ENCODE results near the gene PPP1R3E. TPM values are rescaled to one million over a fixed set of nuclear protein-coding genes. Genes with fewer than 3 reads are reported as not detected.
A peak's percentile ranks its signal among the peaks of the same experiment; 100 is the strongest.
"Not testable (repeated sequence)": the region's sequence is repeated elsewhere in the genome, so short reads cannot be mapped to it uniquely, and the experiment has no call there.

The PPP1R3E gene
- total RNA-seq, 1 donor from 2014 or later: 8.9 TPM

- DNase-seq (ENCODE audit: low spot score, unreplicated experiment): no peak
- peaks cover 22% of the 10 kb centered on the region for H3K36me3 Mint-ChIP-seq (ENCODE audit: insufficient read depth)
- H3K9me3 Mint-ChIP-seq (ENCODE audit: low read depth): no peaks in the 10 kb centered on the region
- peaks cover 8% of the 10 kb centered on the region for H3K4me1 Mint-ChIP-seq (ENCODE audit: low read depth)
- TF ChIP-seq, protein P1, sequence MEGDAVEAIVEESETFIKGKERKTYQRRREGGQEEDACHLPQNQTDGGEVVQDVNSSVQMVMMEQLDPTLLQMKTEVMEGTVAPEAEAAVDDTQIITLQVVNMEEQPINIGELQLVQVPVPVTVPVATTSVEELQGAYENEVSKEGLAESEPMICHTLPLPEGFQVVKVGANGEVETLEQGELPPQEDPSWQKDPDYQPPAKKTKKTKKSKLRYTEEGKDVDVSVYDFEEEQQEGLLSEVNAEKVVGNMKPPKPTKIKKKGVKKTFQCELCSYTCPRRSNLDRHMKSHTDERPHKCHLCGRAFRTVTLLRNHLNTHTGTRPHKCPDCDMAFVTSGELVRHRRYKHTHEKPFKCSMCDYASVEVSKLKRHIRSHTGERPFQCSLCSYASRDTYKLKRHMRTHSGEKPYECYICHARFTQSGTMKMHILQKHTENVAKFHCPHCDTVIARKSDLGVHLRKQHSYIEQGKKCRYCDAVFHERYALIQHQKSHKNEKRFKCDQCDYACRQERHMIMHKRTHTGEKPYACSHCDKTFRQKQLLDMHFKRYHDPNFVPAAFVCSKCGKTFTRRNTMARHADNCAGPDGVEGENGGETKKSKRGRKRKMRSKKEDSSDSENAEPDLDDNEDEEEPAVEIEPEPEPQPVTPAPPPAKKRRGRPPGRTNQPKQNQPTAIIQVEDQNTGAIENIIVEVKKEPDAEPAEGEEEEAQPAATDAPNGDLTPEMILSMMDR (IDR thresholded peaks at IDR 0.05; ENCODE audit: unreplicated experiment): no peak
- no peaks in the 10 kb centered on the region for H3K27me3 Mint-ChIP-seq
- no peak overlapping the region for H3K27ac Mint-ChIP-seq
- no peak overlapping the region for H3K4me3 Mint-ChIP-seq (ENCODE audit: low read depth)
Measured at GRCh38 chr14:23277189-23277588, 25.5 kb downstream of the PPP1R3E start.

GRCh38 chr14:23275412-23275811 is 27.2 kb downstream of the PPP1R3E start:
- no peaks in the 10 kb centered on the region for H3K9me3 Mint-ChIP-seq (ENCODE audit: low read depth)
- H3K4me3 Mint-ChIP-seq (ENCODE audit: low read depth): no peak overlapping the region
- no peaks in the 10 kb centered on the region for H3K27me3 Mint-ChIP-seq
- TF ChIP-seq, protein P1 (IDR thresholded peaks at IDR 0.05; ENCODE audit: unreplicated experiment): no peak
- no peak for DNase-seq (ENCODE audit: low spot score, unreplicated experiment)
- peaks cover 22% of the 10 kb centered on the region for H3K36me3 Mint-ChIP-seq (ENCODE audit: insufficient read depth)
- no peak overlapping the region for H3K27ac Mint-ChIP-seq
- H3K4me1 Mint-ChIP-seq (ENCODE audit: low read depth): peaks cover 8% of the 10 kb centered on the region

DNA sequence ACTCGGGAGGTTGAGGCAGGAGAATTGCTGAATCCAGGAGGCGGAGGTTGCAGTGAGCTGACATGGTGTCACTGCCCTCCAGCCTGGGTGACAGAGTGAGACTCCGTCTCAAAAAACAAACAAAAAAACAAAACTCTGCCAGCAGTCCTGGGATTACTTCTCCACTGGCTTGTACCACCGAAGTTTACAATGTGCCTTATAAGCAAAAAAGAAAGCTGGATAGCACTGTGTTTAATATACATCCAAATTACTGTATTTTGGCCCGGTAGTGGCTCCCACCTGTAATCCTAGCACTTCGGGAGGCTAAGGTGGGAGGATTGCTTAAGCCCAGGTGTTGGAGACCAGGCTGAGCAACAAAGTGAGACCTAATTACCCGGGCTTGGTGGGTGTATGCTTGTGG is 33.5 kb downstream of the PPP1R3E start:
- no peaks in the 10 kb centered on the region for H3K9me3 Mint-ChIP-seq (ENCODE audit: low read depth)
- DNase-seq (ENCODE audit: low spot score, unreplicated experiment): no peak

DNA sequence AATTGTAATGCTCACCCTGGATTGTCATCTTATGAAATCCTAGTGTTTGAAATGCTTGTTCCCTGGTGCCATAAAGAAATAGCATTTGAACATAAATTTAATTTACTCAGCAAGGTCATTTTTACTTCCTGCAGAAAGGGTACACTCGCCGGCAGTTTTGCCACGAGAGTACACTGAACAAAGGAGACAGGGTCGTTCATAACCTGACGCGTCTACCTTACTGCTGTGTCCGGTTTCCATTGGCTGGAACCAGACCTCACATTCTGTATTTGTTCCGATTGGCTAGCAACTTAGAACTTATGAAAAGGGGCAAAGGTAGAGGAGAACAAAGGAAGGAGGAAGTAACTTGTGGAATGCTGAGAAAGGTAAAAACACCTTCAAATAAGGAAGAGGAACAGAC is 41.8 kb downstream of the PPP1R3E start:
- H3K4me1 Mint-ChIP-seq (ENCODE audit: low read depth); DNase-seq (ENCODE audit: low spot score, unreplicated experiment); H3K9me3 Mint-ChIP-seq (ENCODE audit: low read depth); H3K4me3 Mint-ChIP-seq (ENCODE audit: low read depth); H3K36me3 Mint-ChIP-seq (ENCODE audit: insufficient read depth): not testable (repeated sequence)
- H3K27ac Mint-ChIP-seq: peak overlapping the region; percentile 50
- H3K27me3 Mint-ChIP-seq: peaks cover 15% of the 10 kb centered on the region

More for the DNA sequence above, 33.5 kb downstream of the PPP1R3E start:
- TF ChIP-seq, protein P1 (IDR thresholded peaks at IDR 0.05; ENCODE audit: unreplicated experiment): no peak
- no peak overlapping the region for H3K4me3 Mint-ChIP-seq (ENCODE audit: low read depth)
- H3K36me3 Mint-ChIP-seq (ENCODE audit: insufficient read depth): no peaks in the 10 kb centered on the region
- H3K4me1 Mint-ChIP-seq (ENCODE audit: low read depth): no peaks in the 10 kb centered on the region
- peaks cover 7% of the 10 kb centered on the region for H3K27me3 Mint-ChIP-seq
- H3K27ac Mint-ChIP-seq: no peak overlapping the region

DNA sequence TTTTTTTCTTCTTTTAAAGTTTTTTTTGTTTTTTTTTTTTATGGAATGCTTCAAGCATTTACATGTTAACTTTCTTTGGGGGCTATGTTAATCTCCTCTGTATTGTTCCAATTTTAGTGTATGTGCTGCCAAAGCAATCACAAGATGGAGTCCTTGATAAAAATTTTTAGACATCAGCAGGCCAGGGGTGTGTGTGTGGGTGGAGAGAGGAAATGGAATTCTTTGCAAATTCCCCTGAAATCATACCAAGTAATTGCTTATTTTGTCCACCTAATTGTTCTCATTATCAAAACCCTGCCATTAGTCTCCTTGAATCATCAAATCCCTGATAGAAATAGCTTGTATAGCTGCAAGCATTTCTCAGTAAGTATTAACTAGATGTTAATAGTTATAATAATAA is 43.2 kb downstream of the PPP1R3E start:
- Mint-ChIP-seq H3K9me3 (ENCODE audit: low read depth) (no peaks in the 10 kb centered on the region), H3K4me1 (ENCODE audit: low read depth) (peaks cover 3% of the 10 kb centered on the region), H3K4me3 (ENCODE audit: low read depth) (no peak overlapping the region), H3K27me3 (peaks cover 11% of the 10 kb centered on the region), H3K36me3 (ENCODE audit: insufficient read depth) (no peaks in the 10 kb centered on the region), H3K27ac (no peak overlapping the region)
- TF ChIP-seq, protein P1 (IDR thresholded peaks at IDR 0.05; ENCODE audit: unreplicated experiment): no peak
- DNase-seq (ENCODE audit: low spot score, unreplicated experiment): no peak

GRCh38 chr14:23258256-23258655 is 44.4 kb downstream of the PPP1R3E start:
- H3K27me3 Mint-ChIP-seq: peaks cover 5% of the 10 kb centered on the region
- H3K4me3 Mint-ChIP-seq (ENCODE audit: low read depth): no peak overlapping the region
- H3K4me1 Mint-ChIP-seq (ENCODE audit: low read depth): peaks cover 3% of the 10 kb centered on the region
- H3K9me3 Mint-ChIP-seq (ENCODE audit: low read depth): no peaks in the 10 kb centered on the region
- DNase-seq (ENCODE audit: low spot score, unreplicated experiment): no peak
- H3K36me3 Mint-ChIP-seq (ENCODE audit: insufficient read depth): no peaks in the 10 kb centered on the region
- TF ChIP-seq, protein P1 (IDR thresholded peaks at IDR 0.05; ENCODE audit: unreplicated experiment): no peak
- H3K27ac Mint-ChIP-seq: no peak overlapping the region
